Glutamatergic neuron (in vitro differentiated cells): Measurements from ENCODE around the gene KCTD19. TPM values are rescaled to one million over a fixed set of nuclear protein-coding genes. Genes with fewer than 3 reads are reported as not detected.
A peak's percentile ranks its signal among the peaks of the same experiment; 100 is the strongest.

Experiments
- DNase-seq: peaks from one replicate; pipeline ENCODE4 v3.0.0; 2022
- H3K27ac Mint-ChIP-seq: one replicate; pipeline ENCODE4 v1.8.0; 2020; ENCODE audit warnings: mild to moderate bottlenecking, mixed read lengths, inconsistent platforms; ENCODE audit not compliant: unreplicated experiment
- H3K27me3 Mint-ChIP-seq: one replicate; pipeline ENCODE4 v1.8.0; 2020; ENCODE audit warnings: mild to moderate bottlenecking, moderate library complexity, mixed read lengths, inconsistent platforms; ENCODE audit not compliant: unreplicated experiment
- H3K36me3 Mint-ChIP-seq: one replicate; pipeline ENCODE4 v1.8.0; 2020; ENCODE audit warnings: mild to moderate bottlenecking, mixed read lengths, inconsistent platforms; ENCODE audit not compliant: unreplicated experiment
- H3K4me1 Mint-ChIP-seq: one replicate; pipeline ENCODE4 v1.8.0; 2020; ENCODE audit warnings: mild to moderate bottlenecking, low read depth, mixed read lengths, inconsistent platforms; ENCODE audit not compliant: unreplicated experiment
- H3K4me3 Mint-ChIP-seq: one replicate; pipeline ENCODE4 v1.8.0; 2020; ENCODE audit warnings: mild to moderate bottlenecking, mixed read lengths, inconsistent platforms; ENCODE audit not compliant: unreplicated experiment
- H3K9me3 Mint-ChIP-seq: one replicate; pipeline ENCODE4 v1.8.0; 2020; ENCODE audit warnings: mild to moderate bottlenecking, moderate library complexity, mixed read lengths, inconsistent platforms; ENCODE audit not compliant: unreplicated experiment
- CTCF ChIP-seq: fragments of 200-600 bp; sonication (generic); IDR thresholded peaks from one replicate; pipeline ENCODE4 v1.5.0; 2021; ENCODE audit not compliant: partially characterized antibody, unreplicated experiment
- total RNA-seq: library from RNA; stranded (reverse); fragmentation: NEBNext Ultra II Directional; extraction: Animal tissue kit (Norgen Biotek cat#: 25700); gene quantifications from one replicate; pipeline ENCODE4 v1.2.1, GENCODE V29; 2021; ENCODE audit not compliant: unreplicated experiment

Gene KCTD19
- total RNA-seq, 1 donor from 2014 or later, result 1.0 TPM

DNA sequence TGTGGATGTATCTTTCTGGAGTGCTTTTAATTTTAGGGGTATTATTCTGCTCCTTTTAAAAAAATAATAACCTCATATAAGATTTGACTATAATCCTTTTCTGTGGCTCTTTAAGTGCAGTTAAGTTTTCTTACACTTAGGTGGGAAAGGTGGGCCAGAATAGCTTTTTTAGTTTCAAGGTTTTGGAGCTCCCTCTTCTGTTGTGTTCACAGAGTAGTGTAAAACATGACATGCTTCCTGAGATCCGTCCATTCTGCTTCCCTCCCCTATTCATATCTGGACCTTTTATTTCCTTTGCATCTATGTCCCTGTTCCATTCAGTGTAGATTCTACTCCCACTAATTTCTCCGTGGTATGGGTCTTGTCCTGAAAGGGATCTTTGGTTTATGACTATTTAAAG lies 12.9 kb upstream of the KCTD19 start:
- H3K4me3 Mint-ChIP-seq, result no peak overlapping the region
- no peak for TF ChIP-seq CTCF
- no peak for DNase-seq
- no peaks in the 10 kb centered on the region for H3K27me3 Mint-ChIP-seq
- no peak overlapping the region for H3K27ac Mint-ChIP-seq
- no peaks in the 10 kb centered on the region for H3K4me1 Mint-ChIP-seq
- H3K36me3 Mint-ChIP-seq, result no peaks in the 10 kb centered on the region
- no peaks in the 10 kb centered on the region for H3K9me3 Mint-ChIP-seq

GRCh38 chr16:67336648-67337047 lies 10.1 kb upstream of the KCTD19 start:
- no peaks in the 10 kb centered on the region for H3K9me3 Mint-ChIP-seq
- H3K27ac Mint-ChIP-seq, result no peak overlapping the region
- TF ChIP-seq CTCF, result no peak
- no peak overlapping the region for H3K4me3 Mint-ChIP-seq
- H3K27me3 Mint-ChIP-seq, result no peaks in the 10 kb centered on the region
- H3K4me1 Mint-ChIP-seq, result no peaks in the 10 kb centered on the region
- no peaks in the 10 kb centered on the region for H3K36me3 Mint-ChIP-seq
- no peak for DNase-seq

DNA sequence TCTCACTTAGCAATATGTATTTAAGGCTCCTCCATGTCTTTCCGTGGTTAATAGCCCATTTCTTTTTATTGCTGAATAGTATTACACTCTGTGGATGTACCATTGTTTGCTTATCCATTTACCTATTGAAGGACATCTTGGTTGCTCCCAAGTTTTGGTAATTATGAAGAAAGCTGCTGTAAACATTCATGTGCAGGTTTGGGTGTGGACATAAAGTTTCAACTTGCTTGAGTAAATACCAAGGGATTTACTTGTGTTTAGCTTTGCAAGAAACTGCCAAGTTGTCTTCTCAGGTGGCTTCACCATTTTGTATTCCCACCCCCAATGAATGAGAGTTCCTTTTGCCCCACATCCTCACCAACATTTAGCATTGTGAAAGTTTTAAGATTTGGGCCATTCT lies 9.6 kb upstream of the KCTD19 start:
- Mint-ChIP-seq H3K27me3 (no peaks in the 10 kb centered on the region), H3K36me3 (no peaks in the 10 kb centered on the region), H3K9me3 (no peaks in the 10 kb centered on the region), H3K27ac (no peak overlapping the region), H3K4me3 (no peak overlapping the region), H3K4me1 (no peaks in the 10 kb centered on the region)
- DNase-seq, result no peak
- TF ChIP-seq CTCF, result no peak

DNA sequence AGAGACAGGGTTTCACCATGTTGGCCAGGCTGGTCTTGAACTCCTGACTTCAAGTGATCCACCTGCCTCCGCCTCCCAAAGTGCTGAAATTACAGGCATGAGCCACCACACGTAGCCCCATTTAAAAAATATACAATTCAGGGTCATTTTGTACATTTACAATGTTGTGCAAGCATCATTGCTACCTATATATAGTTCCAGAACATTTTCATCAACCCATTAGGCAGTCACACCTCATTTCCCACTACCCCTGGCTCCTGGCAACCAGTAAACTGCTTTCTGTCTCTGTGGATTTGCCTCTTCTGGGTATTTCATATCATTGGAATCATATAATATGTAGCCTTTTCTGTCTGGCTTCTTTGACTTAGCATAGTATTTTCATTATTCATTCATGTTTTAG lies 6.8 kb upstream of the KCTD19 start:
- no peaks in the 10 kb centered on the region for H3K4me1 Mint-ChIP-seq
- no peak for DNase-seq
- TF ChIP-seq CTCF, result no peak
- no peak overlapping the region for H3K27ac Mint-ChIP-seq
- H3K36me3 Mint-ChIP-seq, result no peaks in the 10 kb centered on the region
- H3K9me3 Mint-ChIP-seq, result no peaks in the 10 kb centered on the region
- H3K27me3 Mint-ChIP-seq, result peaks cover 3% of the 10 kb centered on the region
- no peak overlapping the region for H3K4me3 Mint-ChIP-seq

GRCh38 chr16:67329901-67330300 lies 3.4 kb upstream of the KCTD19 start:
- Mint-ChIP-seq H3K9me3 (no peaks in the 10 kb centered on the region), H3K4me3 (no peak overlapping the region), H3K27ac (peak overlapping the region; percentile 55), H3K27me3 (peaks cover 14% of the 10 kb centered on the region), H3K36me3 (no peaks in the 10 kb centered on the region), H3K4me1 (peaks cover 3% of the 10 kb centered on the region)
- no peak for TF ChIP-seq CTCF
- DNase-seq, result no peak
